ENCODE results near the gene ST14. TPM values are rescaled to one million over a fixed set of nuclear protein-coding genes. Genes with fewer than 3 reads are reported as not detected.

ST14 gene
- total RNA-seq, 2 donors from 2014 or later: 17.5 to 21.7 TPM

DNA sequence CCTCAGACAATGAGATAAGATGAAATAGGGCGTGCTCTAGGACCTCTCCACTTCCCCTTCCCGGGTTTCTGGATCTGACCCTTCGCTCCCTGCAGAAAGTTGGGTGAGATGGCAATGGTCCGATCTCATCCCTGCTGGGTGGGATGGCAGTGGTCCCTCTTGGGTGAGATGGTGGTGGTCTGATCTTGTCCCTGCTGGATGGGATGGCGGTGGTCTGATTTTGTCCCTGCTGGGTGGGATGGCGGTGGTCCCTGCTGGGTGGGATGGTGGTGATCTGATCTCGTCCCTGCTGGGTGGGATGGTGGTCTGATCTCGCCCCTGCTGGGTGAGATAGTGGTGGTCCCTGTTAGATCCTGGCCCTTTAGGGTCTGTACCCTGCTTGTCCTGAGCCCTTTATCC is 21.3 kb downstream of the ST14 start:
- 90% methylated on average over 8 of the region's 8 CpGs; no CpG with 5 or more reads in 1 of the 2 experiments for WGBS, 2 experiments (ENCODE audit: insufficient coverage in 1 of 2, insufficient read length in 1 of 2)
- H3K9me3 ChIP-seq (ENCODE audit: control insufficient read depth, low read length): no peaks in the 10 kb centered on the region
- H3K27me3 ChIP-seq (ENCODE audit: control insufficient read depth, insufficient read depth, low read length, poor library complexity, severe bottlenecking): no peaks in the 10 kb centered on the region
- H3K4me3 Mint-ChIP-seq: no peak overlapping the region
- no peaks in the 10 kb centered on the region for H3K36me3 ChIP-seq (ENCODE audit: control insufficient read depth, insufficient read depth, low read length)
- H3K9me3 Mint-ChIP-seq: no peaks in the 10 kb centered on the region
- no peak overlapping the region for H3K4me3 ChIP-seq (ENCODE audit: low read length)
- H3K4me1 Mint-ChIP-seq: peaks cover 7% of the 10 kb centered on the region
- no peaks in the 10 kb centered on the region for H3K36me3 Mint-ChIP-seq (ENCODE audit: low read depth)
- H3K9ac ChIP-seq (ENCODE audit: extremely low read depth, low read length, poor library complexity, severe bottlenecking): no peak overlapping the region
- no peak for TF ChIP-seq CTCF (conservative IDR thresholded peaks at IDR 0.05)
- H3K27me3 Mint-ChIP-seq (ENCODE audit: insufficient read depth): no peaks in the 10 kb centered on the region
- no peak overlapping the region for H3K27ac Mint-ChIP-seq
- DNase-seq: no peak
- H3K4me1 ChIP-seq (ENCODE audit: control insufficient read depth, insufficient read depth, low read length): peaks cover 4% of the 10 kb centered on the region
- no peak overlapping the region for H3K27ac ChIP-seq (ENCODE audit: low read depth, low read length)

GRCh38 chr11:130181295-130182272 is 22.0 kb downstream of the ST14 start:
- Mint-ChIP-seq H3K9me3 (no peaks in the 10 kb centered on the region), H3K4me3 (no peak overlapping the region), H3K36me3 (ENCODE audit: low read depth) (no peaks in the 10 kb centered on the region), H3K27me3 (ENCODE audit: insufficient read depth) (no peaks in the 10 kb centered on the region), H3K4me1 (peaks cover 7% of the 10 kb centered on the region), H3K27ac (no peak overlapping the region)
- H3K36me3 ChIP-seq (ENCODE audit: control insufficient read depth, insufficient read depth, low read length): no peaks in the 10 kb centered on the region
- H3K9me3 ChIP-seq (ENCODE audit: control insufficient read depth, low read length): no peaks in the 10 kb centered on the region
- H3K9ac ChIP-seq (ENCODE audit: extremely low read depth, low read length, poor library complexity, severe bottlenecking): no peak overlapping the region
- no peak overlapping the region for H3K27ac ChIP-seq (ENCODE audit: low read depth, low read length)
- 85 to 89% methylated on average over 6 to 11 of the region's 11 CpGs for WGBS, 2 experiments (ENCODE audit: insufficient coverage in 1 of 2, insufficient read length in 1 of 2)
- TF ChIP-seq CTCF (conservative IDR thresholded peaks at IDR 0.05): no peak
- no peak for DNase-seq
- H3K4me1 ChIP-seq (ENCODE audit: control insufficient read depth, insufficient read depth, low read length): peaks cover 4% of the 10 kb centered on the region
- no peak overlapping the region for H3K4me3 ChIP-seq (ENCODE audit: low read length)
- H3K27me3 ChIP-seq (ENCODE audit: control insufficient read depth, insufficient read depth, low read length, poor library complexity, severe bottlenecking): no peaks in the 10 kb centered on the region

- Mint-ChIP-seq H3K36me3 (ENCODE audit: low read depth) (no peaks in the 10 kb centered on the region), H3K9me3 (no peaks in the 10 kb centered on the region), H3K4me3 (no peak overlapping the region), H3K27ac (no peak overlapping the region), H3K27me3 (ENCODE audit: insufficient read depth) (no peaks in the 10 kb centered on the region), H3K4me1 (peaks cover 7% of the 10 kb centered on the region)
- Histone ChIP-seq H3K9ac (ENCODE audit: extremely low read depth, low read length, poor library complexity, severe bottlenecking) (no peak overlapping the region), H3K4me3 (ENCODE audit: low read length) (no peak overlapping the region), H3K36me3 (ENCODE audit: control insufficient read depth, insufficient read depth, low read length) (no peaks in the 10 kb centered on the region), H3K4me1 (ENCODE audit: control insufficient read depth, insufficient read depth, low read length) (peaks cover 4% of the 10 kb centered on the region), H3K27ac (ENCODE audit: low read depth, low read length) (no peak overlapping the region), H3K9me3 (ENCODE audit: control insufficient read depth, low read length) (no peaks in the 10 kb centered on the region), H3K27me3 (ENCODE audit: control insufficient read depth, insufficient read depth, low read length, poor library complexity, severe bottlenecking) (no peaks in the 10 kb centered on the region)
- no peak for DNase-seq
- TF ChIP-seq CTCF (conservative IDR thresholded peaks at IDR 0.05): no peak
- WGBS, 2 experiments (ENCODE audit: insufficient coverage in 1 of 2, insufficient read length in 1 of 2): 94 to 96% methylated on average over 9 to 11 of the region's 11 CpGs
Observed at GRCh38 chr11:130183878-130184610, 24.5 kb downstream of the ST14 start.
